ENCODE measurements around the gene ENO1. TPM values are rescaled to one million over a fixed set of nuclear protein-coding genes. Genes with fewer than 3 reads are reported as not detected.

ENO1 gene
- total and polyA plus RNA-seq, 2 donors (not counting 3 experiments of a cell fraction or from before 2014, with no cell fraction given), result 1,111 to 1,593 TPM

- H3K9me1 ChIP-seq (replicated peaks; ENCODE audit: control insufficient read depth, extremely low read depth, insufficient read depth, low read length), result no peaks in the 10 kb centered on the region
- FAIRE-seq (peak; percentile 8), DNase-seq (ENCODE audit: low read depth, low spot score) (peak; percentile 65)
- peak overlapping the region; percentile 80 for H3K4me2 ChIP-seq (ENCODE audit: insufficient read depth, low read length)
- H3K36me3 ChIP-seq (ENCODE audit: control insufficient read depth in 2 of 2, extremely low read depth in 1 of 2, insufficient read depth in 2 of 2, low read length in 2 of 2), result no peaks in the 10 kb centered on the region
- intact Hi-C loops (cut with micrococcal nuclease) (loop anchor here (1.0 to 5.0 kb wide), 4 partner anchors 33 to 245 kb away; partner anchors contain the start of gene ENO1), dilution Hi-C loops (cut with MboI; ENCODE audit: extremely low pct_ligation_motif_present, low sequenced_read_pairs) (no loop called here)
- BruUV-seq (replicated peaks), result no TSS peak
- CTCF ChIA-PET, result interaction anchor here (0.7 to 2.3 kb wide), 11 partner anchors 12 to 407 kb away, joined by 3 to 33 read pairs (median 3); no protein-coding TSS in a partner anchor
- H3K79me2 ChIP-seq (ENCODE audit: control insufficient read depth, insufficient read depth, low read length), result peaks cover 48% of the 10 kb centered on the region
- peaks cover 49% of the 10 kb centered on the region for H3K4me1 ChIP-seq (ENCODE audit: control insufficient read depth, extremely low read depth, insufficient read depth, low read length)
- peak overlapping the region; percentile 98 for H3K9ac ChIP-seq (replicated peaks; ENCODE audit: extremely low read depth, insufficient read depth, low read length)
- no peaks in the 10 kb centered on the region for H3K9me3 ChIP-seq (replicated peaks; ENCODE audit: control insufficient read depth, insufficient read depth, low read length)
- peak overlapping the region; percentile 92 for H3K27ac ChIP-seq (ENCODE audit: insufficient read depth, low read depth, low read length)
- TF ChIP-seq EZH2 (IDR thresholded peaks at IDR 0.05; ENCODE audit: borderline replicate concordance, low read depth, low read length, severe bottlenecking), result no peak
- no peak for TF ChIP-seq POLR2A (IDR thresholded peaks at IDR 0.05; ENCODE audit: low read depth, low read length)
- no peak for TF ChIP-seq JUN (IDR thresholded peaks at IDR 0.05; ENCODE audit: borderline replicate concordance, insufficient read depth, insufficient read length, low read depth)
- no peak for TF ChIP-seq FOS (IDR thresholded peaks at IDR 0.05; ENCODE audit: borderline replicate concordance, insufficient read depth, low read length)
- TF ChIP-seq, protein P1, sequence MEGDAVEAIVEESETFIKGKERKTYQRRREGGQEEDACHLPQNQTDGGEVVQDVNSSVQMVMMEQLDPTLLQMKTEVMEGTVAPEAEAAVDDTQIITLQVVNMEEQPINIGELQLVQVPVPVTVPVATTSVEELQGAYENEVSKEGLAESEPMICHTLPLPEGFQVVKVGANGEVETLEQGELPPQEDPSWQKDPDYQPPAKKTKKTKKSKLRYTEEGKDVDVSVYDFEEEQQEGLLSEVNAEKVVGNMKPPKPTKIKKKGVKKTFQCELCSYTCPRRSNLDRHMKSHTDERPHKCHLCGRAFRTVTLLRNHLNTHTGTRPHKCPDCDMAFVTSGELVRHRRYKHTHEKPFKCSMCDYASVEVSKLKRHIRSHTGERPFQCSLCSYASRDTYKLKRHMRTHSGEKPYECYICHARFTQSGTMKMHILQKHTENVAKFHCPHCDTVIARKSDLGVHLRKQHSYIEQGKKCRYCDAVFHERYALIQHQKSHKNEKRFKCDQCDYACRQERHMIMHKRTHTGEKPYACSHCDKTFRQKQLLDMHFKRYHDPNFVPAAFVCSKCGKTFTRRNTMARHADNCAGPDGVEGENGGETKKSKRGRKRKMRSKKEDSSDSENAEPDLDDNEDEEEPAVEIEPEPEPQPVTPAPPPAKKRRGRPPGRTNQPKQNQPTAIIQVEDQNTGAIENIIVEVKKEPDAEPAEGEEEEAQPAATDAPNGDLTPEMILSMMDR (IDR thresholded peaks at IDR 0.05; ENCODE audit: extremely low read depth in 1 of 2, insufficient read depth in 1 of 2, low read depth in 1 of 2, low read length in 2 of 2), result no peak
- TF ChIP-seq POLR2AphosphoS5 (IDR thresholded peaks at IDR 0.05; ENCODE audit: insufficient read depth, low read depth, low read length), result no peak
- TF ChIP-seq MYC (IDR thresholded peaks at IDR 0.05; ENCODE audit: low read depth, low read length), result no peak
- TF ChIP-seq MAX (IDR thresholded peaks at IDR 0.05; ENCODE audit: insufficient read depth, insufficient read length), result no peak
- no peak for TF ChIP-seq GATA2 (IDR thresholded peaks at IDR 0.05; ENCODE audit: insufficient read depth, insufficient read length, low read depth, low read length)
- no peaks in the 10 kb centered on the region for H3K27me3 ChIP-seq (ENCODE audit: control insufficient read depth in 2 of 2, insufficient read depth in 2 of 2, low read length in 2 of 2)
- H2AFZ ChIP-seq (ENCODE audit: low read depth, low read length), result no peak overlapping the region
- peak overlapping the region; percentile 3 to 91 (median 84) for H3K4me3 ChIP-seq (replicated peaks in 1 of 3; ENCODE audit: insufficient read depth in 1 of 3, low read depth in 1 of 3, low read length in 3 of 3)
- POLR2A ChIA-PET, result interaction anchor here (1.2 kb wide), 1 partner anchor 33 kb away, joined by 7 read pairs; no protein-coding TSS in a partner anchor
- no peaks in the 10 kb centered on the region for H4K20me1 ChIP-seq (replicated peaks; ENCODE audit: control insufficient read depth, extremely low read depth, insufficient read depth, low read length)
These were observed 62.8 kb downstream of the ENO1 start for GRCh38 chr1:8815582-8816151.

All from endothelial cell of umbilical vein (primary cell).